ENCODE measurements around the gene CBY2.

CBY2 gene

GRCh38 chr13:45704211-45704739 is 2.2 kb downstream of the CBY2 start:
- no peak for FAIRE-seq

GRCh38 chr13:45704854-45705695 is 3.0 kb downstream of the CBY2 start:
- no peak for FAIRE-seq

- FAIRE-seq, result no peak
These were observed 3.8 kb downstream of the CBY2 start for GRCh38 chr13:45705918-45706317.

- FAIRE-seq, result no peak
These were observed 5.5 kb downstream of the CBY2 start for GRCh38 chr13:45707516-45708100.

- FAIRE-seq, result no peak
These were observed 9.8 kb downstream of the CBY2 start for GRCh38 chr13:45711951-45712350.

- no peak for FAIRE-seq
These were observed 11.1 kb downstream of the CBY2 start for GRCh38 chr13:45713106-45713690.

GRCh38 chr13:45713721-45714120 is 11.6 kb downstream of the CBY2 start:
- no peak for FAIRE-seq

GRCh38 chr13:45714170-45714569 is 12.1 kb downstream of the CBY2 start:
- FAIRE-seq, result no peak

- no peak for FAIRE-seq
These were observed 13.2 kb downstream of the CBY2 start for GRCh38 chr13:45715351-45715750.

GRCh38 chr13:45717349-45717748 is 15.2 kb downstream of the CBY2 start:
- FAIRE-seq, result no peak

GRCh38 chr13:45718063-45718462 is 15.9 kb downstream of the CBY2 start:
- no peak for FAIRE-seq

- FAIRE-seq, result no peak
These were observed 16.9 kb downstream of the CBY2 start for GRCh38 chr13:45718992-45719391.

- no peak for FAIRE-seq
These were observed 19.1 kb downstream of the CBY2 start for GRCh38 chr13:45721203-45721731.

GRCh38 chr13:45723798-45724197 is 21.7 kb downstream of the CBY2 start:
- no peak for FAIRE-seq

GRCh38 chr13:45728759-45729158 is 26.6 kb downstream of the CBY2 start:
- FAIRE-seq, result no peak

GRCh38 chr13:45731455-45731854 is 29.3 kb downstream of the CBY2 start:
- no peak for FAIRE-seq

- no peak for FAIRE-seq
These were observed 30.8 kb downstream of the CBY2 start for GRCh38 chr13:45732916-45733315.

GRCh38 chr13:45733361-45733760 is 31.2 kb downstream of the CBY2 start:
- FAIRE-seq, result no peak

- FAIRE-seq, result no peak
These were observed 35.5 kb downstream of the CBY2 start for GRCh38 chr13:45737571-45738017.

GRCh38 chr13:45742985-45743384 is 40.9 kb downstream of the CBY2 start:
- no peak for FAIRE-seq

- FAIRE-seq, result no peak
These were observed 42.9 kb downstream of the CBY2 start for GRCh38 chr13:45744979-45745378.

- no peak for FAIRE-seq
These were observed 45.0 kb downstream of the CBY2 start for GRCh38 chr13:45747071-45747470.

Data from colon (tissue), 2 donors.